ENCODE data around the gene JAG1. TPM values are rescaled to one million over a fixed set of nuclear protein-coding genes. Genes with fewer than 3 reads are reported as not detected.

Gene JAG1
- total RNA-seq, 4 donors from 2014 or later, result 34.3 to 81.9 (median 45.7) TPM

DNA sequence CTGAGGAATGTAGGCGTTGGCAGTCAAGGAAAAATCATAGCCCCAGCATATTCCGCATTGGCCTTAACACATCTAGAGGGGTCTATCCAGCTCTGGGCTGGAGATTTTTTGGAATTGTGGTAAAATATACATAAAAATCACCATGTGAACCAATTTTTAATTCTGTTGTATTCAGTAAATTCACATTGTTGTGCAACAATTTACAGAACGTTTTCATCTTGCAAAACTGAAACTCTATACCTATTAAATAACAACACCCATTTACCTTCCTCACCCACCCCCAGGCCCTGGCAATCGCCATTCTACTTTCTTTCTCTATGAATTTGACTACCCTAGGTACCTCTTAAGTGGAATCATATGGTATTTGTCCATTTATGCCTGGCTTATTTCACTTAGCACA lies 6.8 kb upstream of the JAG1 start:
- Histone ChIP-seq H3K27me3 (no peaks in the 10 kb centered on the region), H3K36me3 (no peaks in the 10 kb centered on the region), H3K27ac (no peak overlapping the region), H3K4me3 (no peak overlapping the region), H3K4me1 (no peaks in the 10 kb centered on the region), H3K9me3 (peaks cover 0 to 6% (median 0%) of the 10 kb centered on the region in 3 donors)
- no peak for ATAC-seq
- TF ChIP-seq POLR2A (IDR thresholded peaks at IDR 0.05), result no peak
- TF ChIP-seq POLR2AphosphoS5 (IDR thresholded peaks at IDR 0.05), result no peak
- no peak for TF ChIP-seq EP300 (IDR thresholded peaks at IDR 0.05)
- TF ChIP-seq, protein P1, sequence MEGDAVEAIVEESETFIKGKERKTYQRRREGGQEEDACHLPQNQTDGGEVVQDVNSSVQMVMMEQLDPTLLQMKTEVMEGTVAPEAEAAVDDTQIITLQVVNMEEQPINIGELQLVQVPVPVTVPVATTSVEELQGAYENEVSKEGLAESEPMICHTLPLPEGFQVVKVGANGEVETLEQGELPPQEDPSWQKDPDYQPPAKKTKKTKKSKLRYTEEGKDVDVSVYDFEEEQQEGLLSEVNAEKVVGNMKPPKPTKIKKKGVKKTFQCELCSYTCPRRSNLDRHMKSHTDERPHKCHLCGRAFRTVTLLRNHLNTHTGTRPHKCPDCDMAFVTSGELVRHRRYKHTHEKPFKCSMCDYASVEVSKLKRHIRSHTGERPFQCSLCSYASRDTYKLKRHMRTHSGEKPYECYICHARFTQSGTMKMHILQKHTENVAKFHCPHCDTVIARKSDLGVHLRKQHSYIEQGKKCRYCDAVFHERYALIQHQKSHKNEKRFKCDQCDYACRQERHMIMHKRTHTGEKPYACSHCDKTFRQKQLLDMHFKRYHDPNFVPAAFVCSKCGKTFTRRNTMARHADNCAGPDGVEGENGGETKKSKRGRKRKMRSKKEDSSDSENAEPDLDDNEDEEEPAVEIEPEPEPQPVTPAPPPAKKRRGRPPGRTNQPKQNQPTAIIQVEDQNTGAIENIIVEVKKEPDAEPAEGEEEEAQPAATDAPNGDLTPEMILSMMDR (IDR thresholded peaks at IDR 0.05), result no peak
- WGBS, 2 donors (ENCODE audit: low coverage in 1 of 2), result 90 to 96% methylated on average over 4 of the region's 4 CpGs

DNA sequence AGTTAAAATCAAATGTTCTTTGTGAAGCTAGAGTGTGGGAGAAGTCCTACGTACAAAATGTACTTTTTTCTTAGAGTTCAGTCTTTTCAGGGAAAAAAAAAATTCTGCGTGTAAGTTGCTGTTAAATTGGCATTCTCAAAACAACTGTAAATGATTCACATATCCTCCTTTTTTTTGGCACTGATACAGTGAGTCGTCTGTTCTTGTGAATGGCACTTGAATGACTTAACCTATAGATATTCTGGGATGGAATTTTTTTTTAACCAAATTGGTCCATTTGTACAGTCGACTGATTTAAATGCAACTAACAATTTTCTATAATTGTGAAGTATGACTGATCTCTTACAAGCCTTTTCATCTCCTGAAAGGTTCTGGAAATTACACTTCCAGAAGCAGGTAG lies 5.5 kb upstream of the JAG1 start:
- peaks cover 0 to 6% (median 0%) of the 10 kb centered on the region in 3 donors for H3K9me3 ChIP-seq
- 69 to 77% methylated on average over 4 of the region's 4 CpGs for WGBS, 2 donors (ENCODE audit: low coverage in 1 of 2)
- H3K27me3 ChIP-seq, result no peaks in the 10 kb centered on the region
- H3K4me1 ChIP-seq, result peaks cover 0 to 12% (median 0%) of the 10 kb centered on the region in 3 donors
- no peaks in the 10 kb centered on the region for H3K36me3 ChIP-seq
- H3K4me3 ChIP-seq, result no peak overlapping the region
- ATAC-seq, result no peak
- TF ChIP-seq POLR2A (IDR thresholded peaks at IDR 0.05) (no peak), EP300 (IDR thresholded peaks at IDR 0.05) (no peak), POLR2AphosphoS5 (IDR thresholded peaks at IDR 0.05) (no peak)
- TF ChIP-seq, protein P1 (IDR thresholded peaks at IDR 0.05), result no peak
- no peak overlapping the region for H3K27ac ChIP-seq

DNA sequence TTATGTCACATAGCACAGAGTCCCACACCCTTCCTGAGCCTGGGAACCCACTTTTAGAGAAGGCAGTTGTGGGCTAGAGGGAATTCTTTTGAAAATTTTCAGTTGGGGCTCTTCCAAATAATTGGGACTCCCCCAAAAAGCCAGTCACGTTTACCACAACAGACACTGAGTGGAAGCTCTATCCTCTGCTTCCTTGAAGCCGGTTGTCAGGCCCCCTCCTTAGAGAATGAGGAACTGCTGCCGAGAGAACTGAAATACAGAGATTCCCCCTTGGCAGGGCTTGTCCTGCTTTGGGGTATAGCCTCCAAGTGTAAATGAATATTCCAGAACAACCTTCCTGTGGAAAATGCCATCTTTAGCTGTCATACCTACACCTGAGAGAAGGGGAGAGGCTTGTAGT lies 2.7 kb upstream of the JAG1 start:
- Histone ChIP-seq H3K27me3 (peaks cover 6% of the 10 kb centered on the region), H3K9me3 (peaks cover 0 to 6% (median 0%) of the 10 kb centered on the region in 3 donors), H3K4me1 (peaks cover 0 to 30% (median 0%) of the 10 kb centered on the region in 3 donors), H3K27ac (no peak overlapping the region), H3K36me3 (no peaks in the 10 kb centered on the region), H3K4me3 (no peak overlapping the region)
- no peak for ATAC-seq
- 73 to 74% methylated on average over 3 of the region's 3 CpGs for WGBS, 2 donors (ENCODE audit: low coverage in 1 of 2)
- TF ChIP-seq EP300 (IDR thresholded peaks at IDR 0.05) (no peak), POLR2A (IDR thresholded peaks at IDR 0.05) (no peak), POLR2AphosphoS5 (IDR thresholded peaks at IDR 0.05) (no peak)
- TF ChIP-seq, protein P1 (IDR thresholded peaks at IDR 0.05), result no peak

GRCh38 chr20:10675450-10675848 lies 1.6 kb upstream of the JAG1 start:
- Histone ChIP-seq H3K27me3 (peaks cover 8% of the 10 kb centered on the region), H3K4me1 (peaks cover 0 to 41% (median 0%) of the 10 kb centered on the region in 3 donors), H3K9me3 (peaks cover 0 to under 1% (median 0%) of the 10 kb centered on the region in 3 donors), H3K4me3 (no peak overlapping the region), H3K36me3 (no peaks in the 10 kb centered on the region), H3K27ac (peak overlapping the region in 3 of 4 donors; percentile 96 to 99 (median 97))
- WGBS, 2 donors (ENCODE audit: low coverage in 1 of 2), result 83% methylated on average over 2 of the region's 4 CpGs; no CpG with 5 or more reads in 1 of the 2 donors
- no peak for ATAC-seq
- TF ChIP-seq POLR2A (IDR thresholded peaks at IDR 0.05) (no peak), EP300 (IDR thresholded peaks at IDR 0.05) (no peak), POLR2AphosphoS5 (IDR thresholded peaks at IDR 0.05) (no peak)
- TF ChIP-seq, protein P1 (IDR thresholded peaks at IDR 0.05), result no peak

GRCh38 chr20:10674684-10675449 lies 1.1 kb upstream of the JAG1 start:
- TF ChIP-seq, protein P1 (IDR thresholded peaks at IDR 0.05), result peak; percentile 70 to 87 (median 85)
- no peak for TF ChIP-seq EP300 (IDR thresholded peaks at IDR 0.05)
- ATAC-seq, result peak; percentile 60
- peak overlapping the region; percentile 80 to 99 (median 96) for H3K27ac ChIP-seq
- 5 to 21% methylated on average over 3 to 5 of the region's 38 CpGs for WGBS, 2 donors (ENCODE audit: low coverage in 1 of 2)
- H3K36me3 ChIP-seq, result no peaks in the 10 kb centered on the region
- peak overlapping the region; percentile 58 to 89 for H3K4me3 ChIP-seq
- H3K27me3 ChIP-seq, result peaks cover 8% of the 10 kb centered on the region
- H3K9me3 ChIP-seq, result no peaks in the 10 kb centered on the region
- peaks cover 0 to 47% (median 0%) of the 10 kb centered on the region in 3 donors for H3K4me1 ChIP-seq
